ENCODE data around the gene ITPR3.

The ITPR3 gene

DNA sequence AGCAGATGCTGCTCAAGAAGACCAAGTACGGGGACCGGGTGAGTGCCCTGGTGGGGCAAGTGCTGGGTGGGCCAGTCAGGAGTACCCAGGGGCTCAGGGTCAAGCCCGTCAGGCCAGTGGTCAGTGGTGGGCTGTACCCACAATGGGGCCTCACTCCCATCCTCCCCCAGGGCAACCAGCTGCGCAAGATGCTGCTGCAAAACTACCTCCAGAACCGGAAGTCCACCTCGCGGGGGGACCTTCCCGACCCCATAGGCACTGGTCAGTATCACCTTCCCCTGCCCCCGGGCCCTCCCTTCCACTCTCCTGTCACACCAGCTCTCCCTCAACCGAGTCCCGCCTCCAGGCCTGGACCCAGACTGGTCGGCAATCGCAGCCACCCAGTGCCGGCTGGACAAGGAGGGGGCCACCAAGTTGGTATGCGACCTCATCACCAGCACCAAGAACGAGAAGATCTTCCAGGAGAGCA, 63.3 kb downstream of the ITPR3 start:
- no peak for DNase-seq

- DNase-seq: no peak
Measured at GRCh38 chr6:33684983-33685382, 63.9 kb downstream of the ITPR3 start.

- DNase-seq: no peak
Measured at GRCh38 chr6:33685411-33686224, 64.5 kb downstream of the ITPR3 start.

DNA sequence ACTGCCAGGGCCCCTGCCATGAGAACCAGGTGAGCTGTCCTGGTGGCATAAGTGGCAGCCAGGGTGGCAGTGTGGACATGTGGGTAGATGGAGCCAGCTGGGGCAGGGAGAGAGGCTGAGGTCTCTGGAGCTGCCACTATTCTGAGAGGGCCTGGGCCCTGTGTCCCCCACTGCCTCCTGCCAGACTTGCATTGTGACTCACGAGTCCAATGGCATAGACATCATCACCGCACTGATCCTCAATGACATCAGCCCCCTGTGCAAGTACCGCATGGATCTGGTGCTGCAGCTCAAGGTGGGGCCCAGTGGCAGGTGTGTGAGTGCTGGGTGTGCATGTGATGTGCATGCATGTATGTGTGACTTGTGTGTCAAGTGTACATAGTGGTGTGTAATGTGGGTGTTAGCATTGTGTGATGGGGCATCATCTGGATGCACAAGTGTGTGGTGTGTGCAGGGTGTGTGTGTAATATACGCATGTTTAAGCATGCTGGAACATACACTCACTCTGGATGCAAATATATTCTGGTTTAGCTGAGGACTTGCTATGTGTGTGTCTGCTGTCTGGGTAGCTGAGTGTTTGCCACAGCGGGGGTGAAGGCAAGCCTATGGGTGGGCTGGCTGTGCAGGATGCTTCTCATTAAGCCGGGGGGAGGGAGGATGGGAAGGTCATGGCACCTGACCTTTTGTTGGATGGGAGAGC, 65.3 kb downstream of the ITPR3 start:
- DNase-seq: no peak

- DNase-seq: no peak
Measured at GRCh38 chr6:33686981-33687975, 66.2 kb downstream of the ITPR3 start.

- no peak for DNase-seq
Measured at GRCh38 chr6:33688006-33688405, 66.9 kb downstream of the ITPR3 start.

- no peak for DNase-seq
Measured at GRCh38 chr6:33688451-33689147, 67.5 kb downstream of the ITPR3 start.

GRCh38 chr6:33689148-33689494, 68.0 kb downstream of the ITPR3 start:
- no peak for DNase-seq

- no peak for DNase-seq
Measured at GRCh38 chr6:33689879-33690278, 68.8 kb downstream of the ITPR3 start.

GRCh38 chr6:33690766-33691165, 69.6 kb downstream of the ITPR3 start:
- no peak for DNase-seq

- no peak for DNase-seq
Measured at GRCh38 chr6:33691456-33692077, 70.4 kb downstream of the ITPR3 start.

DNA sequence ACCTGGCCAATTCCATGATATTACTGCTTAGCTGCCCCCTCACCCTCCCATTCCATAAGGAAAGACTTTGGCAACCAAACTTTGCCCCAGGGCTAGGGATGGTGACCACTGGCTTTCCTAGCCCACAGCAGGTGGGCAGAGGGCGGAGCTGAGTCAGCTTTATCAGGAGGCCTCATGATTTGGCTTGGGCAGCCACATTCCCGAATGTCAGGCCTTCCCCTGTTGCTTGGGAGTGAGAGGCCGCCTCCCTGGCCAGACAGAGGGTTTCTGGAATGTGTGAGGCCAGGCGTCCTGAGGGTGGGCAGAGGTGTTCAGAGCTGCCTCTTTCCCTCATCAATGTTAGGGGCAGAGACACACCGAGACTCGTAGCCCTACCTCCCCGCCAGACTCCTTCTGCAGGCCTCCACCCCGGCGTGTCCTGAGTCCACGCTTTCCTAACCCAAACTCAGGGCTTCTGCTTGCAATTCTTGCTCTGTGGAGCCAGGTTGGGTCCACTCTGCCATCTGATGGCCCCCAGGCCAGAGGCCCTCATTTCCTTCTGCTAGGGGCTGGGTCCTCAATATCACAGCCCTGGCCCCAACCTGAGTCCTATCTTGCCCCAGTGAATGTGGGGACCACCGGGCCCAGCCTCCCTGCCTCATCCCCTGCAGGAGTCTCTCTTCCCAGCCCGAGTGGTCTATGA, 71.1 kb downstream of the ITPR3 start:
- no peak for DNase-seq

- no peak for DNase-seq
Measured at GRCh38 chr6:33692760-33693158, 71.6 kb downstream of the ITPR3 start.

GRCh38 chr6:33693186-33694105, 72.3 kb downstream of the ITPR3 start:
- no peak for DNase-seq

- peak in 17 of 56 donors; percentile 10 to 55 (median 27) for DNase-seq
Measured at GRCh38 chr6:33694401-33694931, 73.3 kb downstream of the ITPR3 start.

- DNase-seq: peak in 1 of 56 donors; percentile 40
Measured at GRCh38 chr6:33694977-33695376, 73.9 kb downstream of the ITPR3 start.

- peak in 21 of 56 donors; percentile 6 to 51 (median 21) for DNase-seq
Measured at GRCh38 chr6:33695451-33695887, 74.3 kb downstream of the ITPR3 start.

DNA sequence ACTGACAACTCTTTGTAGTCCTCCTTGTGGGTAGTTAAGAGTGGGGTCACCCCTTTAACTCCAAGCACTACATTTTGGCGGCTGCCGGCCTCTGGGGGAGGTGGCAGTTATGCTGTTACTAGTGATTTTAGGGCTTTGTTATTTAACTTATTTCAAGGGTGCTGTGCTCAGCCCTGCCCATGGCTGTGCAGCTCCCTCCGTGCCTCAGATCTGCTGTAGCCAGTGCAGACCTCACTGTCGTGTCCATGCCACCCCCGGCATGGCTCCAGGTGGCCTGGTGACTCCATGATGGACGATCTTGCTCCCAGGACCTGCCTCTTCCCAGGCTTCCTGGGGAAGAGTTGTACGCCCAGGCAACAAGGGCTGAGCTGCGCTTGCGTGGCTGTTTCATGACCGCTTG, 75.0 kb downstream of the ITPR3 start:
- no peak for DNase-seq
